Neural progenitor cell (in vitro differentiated cells): Measurements from ENCODE around the gene MAN2B2. TPM values are rescaled to one million over a fixed set of nuclear protein-coding genes. Genes with fewer than 3 reads are reported as not detected.
A peak's percentile ranks its signal among the peaks of the same experiment; 100 is the strongest.

Experiments
- DNase-seq: peaks from one replicate; pipeline ENCODE4 v3.0.0-alpha.2; 2016; ENCODE audit warnings: low spot score
- H2AFZ ChIP-seq: fragments of 200-600 bp; sonication (generic); replicated peaks from 2 replicates; pipeline ENCODE4 v1.6.1; 2016; ENCODE audit warnings: antibody characterized with exemption
- H3F3A ChIP-seq: fragments of 200-600 bp; sonication (generic); 2 replicates; pipeline ENCODE4 v1.6.1; 2016; ENCODE audit warnings: antibody characterized with exemption, low read depth
- H3K27ac ChIP-seq: fragments of 200-600 bp; sonication (generic); 2 replicates; pipeline ENCODE4 v1.5.1; 2016; ENCODE audit warnings: mild to moderate bottlenecking
- H3K27me3 ChIP-seq: fragments of 200-600 bp; sonication (generic); 2 replicates; pipeline ENCODE4 v1.6.1; 2016; ENCODE audit warnings: mild to moderate bottlenecking, moderate library complexity
- H3K36me3 ChIP-seq: fragments of 200-600 bp; sonication (generic); 2 replicates; pipeline ENCODE4 v1.5.1; 2016
- H3K4me1 ChIP-seq: fragments of 200-600 bp; sonication (generic); 2 replicates; pipeline ENCODE4 v1.6.1; 2016; ENCODE audit warnings: mixed run types
- H3K4me2 ChIP-seq: fragments of 200-600 bp; sonication (generic); 2 replicates; pipeline ENCODE4 v1.6.1; 2016
- H3K4me3 ChIP-seq: fragments of 200-600 bp; sonication (generic); 2 replicates; pipeline ENCODE4 v1.5.1; 2016
- H3K79me2 ChIP-seq: fragments of 200-600 bp; sonication (generic); 2 replicates; pipeline ENCODE4 v1.6.1; 2016; ENCODE audit warnings: low read depth
- H3K9ac ChIP-seq: fragments of 200-600 bp; sonication (generic); 2 replicates; pipeline ENCODE4 v1.6.1; 2016
- H3K9me3 ChIP-seq: fragments of 200-600 bp; sonication (generic); 2 replicates; pipeline ENCODE4 v1.5.1; 2016; ENCODE audit warnings: low read depth
- H4K20me1 ChIP-seq: fragments of 200-600 bp; sonication (generic); 2 replicates; pipeline ENCODE4 v1.6.1; 2016; ENCODE audit warnings: low read depth
- H3K27ac Mint-ChIP-seq: 3 replicates; pipeline ENCODE4 v1.8.0; 2021; ENCODE audit warnings: mixed read lengths
- H3K27me3 Mint-ChIP-seq: 2 replicates; pipeline ENCODE4 v1.8.0; 2022; ENCODE audit warnings: low read depth, mild to moderate bottlenecking, inconsistent platforms, moderate library complexity, mixed read lengths; ENCODE audit not compliant: insufficient read depth
- H3K36me3 Mint-ChIP-seq: 3 replicates; pipeline ENCODE4 v1.8.0; 2021; ENCODE audit warnings: mixed read lengths
- H3K4me1 Mint-ChIP-seq: 3 replicates; pipeline ENCODE4 v1.8.0; 2021; ENCODE audit warnings: mixed read lengths
- H3K4me3 Mint-ChIP-seq: 3 replicates; pipeline ENCODE4 v1.8.0; 2021; ENCODE audit warnings: mild to moderate bottlenecking, moderate library complexity, mixed read lengths
- H3K9me3 Mint-ChIP-seq: 3 replicates; pipeline ENCODE4 v1.8.0; 2020; ENCODE audit warnings: mixed read lengths
- CTCF ChIP-seq: fragments of 200-600 bp; sonication (generic); IDR thresholded peaks from 2 replicates; pipeline ENCODE4 v1.5.1; 2017; ENCODE audit warnings: antibody characterized with exemption, mild to moderate bottlenecking
- EZH2 ChIP-seq: fragments of 200-600 bp; sonication (generic); IDR thresholded peaks from 2 replicates; pipeline ENCODE4 v1.6.1; 2017; ENCODE audit warnings: antibody characterized with exemption, mild to moderate bottlenecking, moderate library complexity
- EZH2phosphoT487 ChIP-seq: fragments of 200-600 bp; sonication (generic); IDR thresholded peaks from 2 replicates; pipeline ENCODE4 v1.6.1; 2017; ENCODE audit warnings: antibody characterized with exemption
- total RNA-seq: library from RNA; depleted of rRNA; stranded (reverse); fragments of >200 nt; gene quantifications from 2 replicates; pipeline ENCODE4 v1.2.3, GENCODE V29; 2015; ENCODE audit warnings: low replicate concordance

The MAN2B2 gene
- total RNA-seq, 1 donor from 2014 or later = 2.7 TPM

- no peaks in the 10 kb centered on the region for H3K36me3 ChIP-seq
- no peak overlapping the region for H2AFZ ChIP-seq
- H3K9me3 ChIP-seq = no peaks in the 10 kb centered on the region
- no peak for DNase-seq
- H3K4me1 ChIP-seq = peaks cover 5% of the 10 kb centered on the region
- no peaks in the 10 kb centered on the region for H3K36me3 Mint-ChIP-seq
- peak overlapping the region; percentile 42 for H3K4me3 Mint-ChIP-seq
- no peak overlapping the region for H3K4me3 ChIP-seq
- H3K27me3 ChIP-seq = peaks cover 70% of the 10 kb centered on the region
- H3F3A ChIP-seq = peaks cover 7% of the 10 kb centered on the region
- H3K79me2 ChIP-seq = no peaks in the 10 kb centered on the region
- H3K4me2 ChIP-seq = no peak overlapping the region
- no peaks in the 10 kb centered on the region for H3K9me3 Mint-ChIP-seq
- H3K27ac ChIP-seq = no peak overlapping the region
- no peak overlapping the region for H3K9ac ChIP-seq
- H3K4me1 Mint-ChIP-seq = peaks cover 6% of the 10 kb centered on the region
- peaks cover 54% of the 10 kb centered on the region for H3K27me3 Mint-ChIP-seq
- TF ChIP-seq EZH2phosphoT487 (no peak), CTCF (no peak), EZH2 (no peak)
- H3K27ac Mint-ChIP-seq = no peak overlapping the region
- peaks cover 26% of the 10 kb centered on the region for H4K20me1 ChIP-seq
These were observed 8.4 kb upstream of the MAN2B2 start for GRCh38 chr4:6566391-6567190.

- peaks cover 6% of the 10 kb centered on the region for H3K4me1 Mint-ChIP-seq
- Histone ChIP-seq H3F3A (peaks cover 7% of the 10 kb centered on the region), H3K27me3 (peaks cover 68% of the 10 kb centered on the region), H3K9me3 (no peaks in the 10 kb centered on the region), H2AFZ (no peak overlapping the region), H3K4me3 (no peak overlapping the region), H3K36me3 (no peaks in the 10 kb centered on the region), H3K27ac (no peak overlapping the region), H3K9ac (no peak overlapping the region), H3K4me2 (no peak overlapping the region), H3K79me2 (no peaks in the 10 kb centered on the region), H4K20me1 (peaks cover 22% of the 10 kb centered on the region), H3K4me1 (peaks cover 5% of the 10 kb centered on the region)
- H3K27me3 Mint-ChIP-seq = peaks cover 50% of the 10 kb centered on the region
- DNase-seq = no peak
- H3K9me3 Mint-ChIP-seq = no peaks in the 10 kb centered on the region
- TF ChIP-seq EZH2phosphoT487 = no peak
- TF ChIP-seq CTCF = no peak
- TF ChIP-seq EZH2 = no peak
- H3K27ac Mint-ChIP-seq = no peak overlapping the region
- no peaks in the 10 kb centered on the region for H3K36me3 Mint-ChIP-seq
- H3K4me3 Mint-ChIP-seq = peak overlapping the region; percentile 42
These were observed 7.8 kb upstream of the MAN2B2 start for GRCh38 chr4:6567218-6567617.

- Histone ChIP-seq H4K20me1 (peaks cover 13% of the 10 kb centered on the region), H3K9ac (no peak overlapping the region), H3K4me1 (peaks cover 5% of the 10 kb centered on the region), H3K4me3 (no peak overlapping the region), H2AFZ (no peak overlapping the region), H3K36me3 (no peaks in the 10 kb centered on the region), H3K79me2 (no peaks in the 10 kb centered on the region), H3K9me3 (no peaks in the 10 kb centered on the region), H3K4me2 (no peak overlapping the region), H3F3A (peaks cover under 1% of the 10 kb centered on the region), H3K27me3 (peaks cover 68% of the 10 kb centered on the region), H3K27ac (no peak overlapping the region)
- Mint-ChIP-seq H3K9me3 (no peaks in the 10 kb centered on the region), H3K27ac (no peak overlapping the region), H3K4me3 (no peak overlapping the region), H3K4me1 (peaks cover 6% of the 10 kb centered on the region), H3K36me3 (no peaks in the 10 kb centered on the region), H3K27me3 (peaks cover 42% of the 10 kb centered on the region)
- TF ChIP-seq CTCF (no peak), EZH2phosphoT487 (no peak), EZH2 (no peak)
- DNase-seq = no peak
These were observed 6.8 kb upstream of the MAN2B2 start for GRCh38 chr4:6568148-6568547.
